GM21619 (cell line): ENCODE data around the gene GNAL.
"Not testable (repeated sequence)": the region's sequence is repeated elsewhere in the genome, so short reads cannot be mapped to it uniquely, and the experiment has no call there.

ENCODE experiments used
- ATAC-seq: cut with Tn5 transposase; IDR thresholded peaks from one replicate; pipeline ENCODE4 v1.9.1; 2021; ENCODE audit not compliant: unreplicated experiment

GNAL gene

GRCh38 chr18:11688972-11689668 lies at the start of gene GNAL:
GNAL (plus strand) TSS chr18:11689264; CDS start chr18:11689564, 300 bp downstream.
- ATAC-seq = peak; percentile 60

GRCh38 chr18:11647310-11647709 lies 41.8 kb upstream of the GNAL start:
- not testable (repeated sequence) for ATAC-seq

GRCh38 chr18:11647804-11648203 lies 41.3 kb upstream of the GNAL start:
- ATAC-seq = not testable (repeated sequence)

GRCh38 chr18:11649839-11650238 lies 39.2 kb upstream of the GNAL start:
- no peak for ATAC-seq

GRCh38 chr18:11651899-11652298 lies 37.2 kb upstream of the GNAL start:
- ATAC-seq = no peak

- no peak for ATAC-seq
Observed at GRCh38 chr18:11653521-11653920, 35.5 kb upstream of the GNAL start.

- no peak for ATAC-seq
Observed at GRCh38 chr18:11654736-11655605, 34.1 kb upstream of the GNAL start.

- no peak for ATAC-seq
Observed at GRCh38 chr18:11655606-11655932, 33.5 kb upstream of the GNAL start.

GRCh38 chr18:11657152-11657551 lies 31.9 kb upstream of the GNAL start:
- ATAC-seq = no peak

- ATAC-seq = no peak
Observed at GRCh38 chr18:11657554-11657953, 31.5 kb upstream of the GNAL start.

GRCh38 chr18:11658019-11658418 lies 31.0 kb upstream of the GNAL start:
- no peak for ATAC-seq

- ATAC-seq = no peak
Observed at GRCh38 chr18:11658989-11659388, 30.1 kb upstream of the GNAL start.

- ATAC-seq = no peak
Observed at GRCh38 chr18:11660691-11661090, 28.4 kb upstream of the GNAL start.

GRCh38 chr18:11661430-11661829 lies 27.6 kb upstream of the GNAL start:
- ATAC-seq = no peak

- no peak for ATAC-seq
Observed at GRCh38 chr18:11663439-11664029, 25.5 kb upstream of the GNAL start.

GRCh38 chr18:11664286-11664685 lies 24.8 kb upstream of the GNAL start:
- no peak for ATAC-seq

GRCh38 chr18:11665146-11665545 lies 23.9 kb upstream of the GNAL start:
- ATAC-seq = no peak

- no peak for ATAC-seq
Observed at GRCh38 chr18:11665587-11665986, 23.5 kb upstream of the GNAL start.

- no peak for ATAC-seq
Observed at GRCh38 chr18:11666176-11666575, 22.9 kb upstream of the GNAL start.

- no peak for ATAC-seq
Observed at GRCh38 chr18:11666831-11667230, 22.2 kb upstream of the GNAL start.

- no peak for ATAC-seq
Observed at GRCh38 chr18:11667578-11667977, 21.5 kb upstream of the GNAL start.
